Astrocyte of the hippocampus (primary cell): ENCODE data around the gene PRTG.
A peak's percentile ranks its signal among the peaks of the same experiment; 100 is the strongest.
"Not testable (repeated sequence)": the region's sequence is repeated elsewhere in the genome, so short reads cannot be mapped to it uniquely, and the experiment has no call there.

Source experiments
- DNase-seq: peaks from one replicate; pipeline ENCODE4 v3.0.0; 2011; ENCODE audit warnings: low read depth, low spot score

Gene PRTG

GRCh38 chr15:55696221-55696620 is 46.7 kb downstream of the PRTG start:
- DNase-seq: no peak

- no peak for DNase-seq
Observed at GRCh38 chr15:55695432-55695831, 47.5 kb downstream of the PRTG start.

GRCh38 chr15:55694652-55695150 is 48.3 kb downstream of the PRTG start:
- DNase-seq: peak; percentile 35

- not testable (repeated sequence) for DNase-seq
Observed at GRCh38 chr15:55693116-55693515, 49.8 kb downstream of the PRTG start.

- no peak for DNase-seq
Observed at GRCh38 chr15:55687792-55688191, 55.2 kb downstream of the PRTG start.

- DNase-seq: no peak
Observed at GRCh38 chr15:55685286-55685685, 57.7 kb downstream of the PRTG start.

- DNase-seq: peak; percentile 73
Observed at GRCh38 chr15:55683376-55683775, 59.6 kb downstream of the PRTG start.

- DNase-seq: no peak
Observed at GRCh38 chr15:55681631-55682030, 61.3 kb downstream of the PRTG start.

- peak; percentile 49 for DNase-seq
Observed at GRCh38 chr15:55676507-55676906, 66.4 kb downstream of the PRTG start.

- DNase-seq: no peak
Observed at GRCh38 chr15:55673287-55673686, 69.7 kb downstream of the PRTG start.

GRCh38 chr15:55669270-55669669 is 73.7 kb downstream of the PRTG start:
- no peak for DNase-seq

- DNase-seq: no peak
Observed at GRCh38 chr15:55665605-55666227, 77.2 kb downstream of the PRTG start.

GRCh38 chr15:55661428-55661827 is 81.5 kb downstream of the PRTG start:
- peak; percentile 37 for DNase-seq

GRCh38 chr15:55660153-55660552 is 82.8 kb downstream of the PRTG start:
- DNase-seq: no peak

- DNase-seq: no peak
Observed at GRCh38 chr15:55659481-55659880, 83.5 kb downstream of the PRTG start.

- no peak for DNase-seq
Observed at GRCh38 chr15:55658886-55659285, 84.1 kb downstream of the PRTG start.

GRCh38 chr15:55654561-55655031 is 88.4 kb downstream of the PRTG start:
- peak; percentile 32 for DNase-seq

- no peak for DNase-seq
Observed at GRCh38 chr15:55652909-55653495, 90.0 kb downstream of the PRTG start.

GRCh38 chr15:55652359-55652758 is 90.6 kb downstream of the PRTG start:
- no peak for DNase-seq

GRCh38 chr15:55649058-55649423 is 93.9 kb downstream of the PRTG start:
- peak; percentile 75 for DNase-seq

- DNase-seq: no peak
Observed at GRCh38 chr15:55638764-55639163, 104.2 kb downstream of the PRTG start.

GRCh38 chr15:55637086-55637485 is 105.9 kb downstream of the PRTG start:
- DNase-seq: no peak

GRCh38 chr15:55633731-55634130 is 109.2 kb downstream of the PRTG start:
- no peak for DNase-seq
